Loucy (cell line): ENCODE measurements around the gene DDX25.

Source experiments
- EZH2phosphoT487 ChIP-seq: fragments of 200-600 bp; IDR thresholded peaks from 2 replicates; pipeline ENCODE4 v1.6.1; 2018; ENCODE audit warnings: antibody characterized with exemption, mild to moderate bottlenecking, moderate library complexity, borderline replicate concordance
- TF ChIP-seq, protein P1 (sequence below): fragments of 200-600 bp; sonication (generic); conservative IDR thresholded peaks from 2 replicates; pipeline ENCODE4 v1.5.1; 2014; ENCODE audit warnings: mild to moderate bottlenecking, antibody characterized with exemption, low read length

- TF ChIP-seq, protein P1, sequence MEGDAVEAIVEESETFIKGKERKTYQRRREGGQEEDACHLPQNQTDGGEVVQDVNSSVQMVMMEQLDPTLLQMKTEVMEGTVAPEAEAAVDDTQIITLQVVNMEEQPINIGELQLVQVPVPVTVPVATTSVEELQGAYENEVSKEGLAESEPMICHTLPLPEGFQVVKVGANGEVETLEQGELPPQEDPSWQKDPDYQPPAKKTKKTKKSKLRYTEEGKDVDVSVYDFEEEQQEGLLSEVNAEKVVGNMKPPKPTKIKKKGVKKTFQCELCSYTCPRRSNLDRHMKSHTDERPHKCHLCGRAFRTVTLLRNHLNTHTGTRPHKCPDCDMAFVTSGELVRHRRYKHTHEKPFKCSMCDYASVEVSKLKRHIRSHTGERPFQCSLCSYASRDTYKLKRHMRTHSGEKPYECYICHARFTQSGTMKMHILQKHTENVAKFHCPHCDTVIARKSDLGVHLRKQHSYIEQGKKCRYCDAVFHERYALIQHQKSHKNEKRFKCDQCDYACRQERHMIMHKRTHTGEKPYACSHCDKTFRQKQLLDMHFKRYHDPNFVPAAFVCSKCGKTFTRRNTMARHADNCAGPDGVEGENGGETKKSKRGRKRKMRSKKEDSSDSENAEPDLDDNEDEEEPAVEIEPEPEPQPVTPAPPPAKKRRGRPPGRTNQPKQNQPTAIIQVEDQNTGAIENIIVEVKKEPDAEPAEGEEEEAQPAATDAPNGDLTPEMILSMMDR = no peak
- no peak for TF ChIP-seq EZH2phosphoT487
Measured at GRCh38 chr11:125947419-125948277, 43.3 kb downstream of the DDX25 start.
